Glutamatergic neuron (in vitro differentiated cells): ENCODE results near the gene CRYBG3. TPM values are rescaled to one million over a fixed set of nuclear protein-coding genes. Genes with fewer than 3 reads are reported as not detected.

Experiments
- DNase-seq: peaks from one replicate; pipeline ENCODE4 v3.0.0; 2022
- H3K27ac Mint-ChIP-seq: one replicate; pipeline ENCODE4 v1.8.0; 2020; ENCODE audit warnings: mild to moderate bottlenecking, mixed read lengths, inconsistent platforms; ENCODE audit not compliant: unreplicated experiment
- H3K27me3 Mint-ChIP-seq: one replicate; pipeline ENCODE4 v1.8.0; 2020; ENCODE audit warnings: mild to moderate bottlenecking, moderate library complexity, mixed read lengths, inconsistent platforms; ENCODE audit not compliant: unreplicated experiment
- H3K36me3 Mint-ChIP-seq: one replicate; pipeline ENCODE4 v1.8.0; 2020; ENCODE audit warnings: mild to moderate bottlenecking, mixed read lengths, inconsistent platforms; ENCODE audit not compliant: unreplicated experiment
- H3K4me1 Mint-ChIP-seq: one replicate; pipeline ENCODE4 v1.8.0; 2020; ENCODE audit warnings: mild to moderate bottlenecking, low read depth, mixed read lengths, inconsistent platforms; ENCODE audit not compliant: unreplicated experiment
- H3K4me3 Mint-ChIP-seq: one replicate; pipeline ENCODE4 v1.8.0; 2020; ENCODE audit warnings: mild to moderate bottlenecking, mixed read lengths, inconsistent platforms; ENCODE audit not compliant: unreplicated experiment
- H3K9me3 Mint-ChIP-seq: one replicate; pipeline ENCODE4 v1.8.0; 2020; ENCODE audit warnings: mild to moderate bottlenecking, moderate library complexity, mixed read lengths, inconsistent platforms; ENCODE audit not compliant: unreplicated experiment
- total RNA-seq: library from RNA; stranded (reverse); fragmentation: NEBNext Ultra II Directional; extraction: Animal tissue kit (Norgen Biotek cat#: 25700); gene quantifications from one replicate; pipeline ENCODE4 v1.2.1, GENCODE V29; 2021; ENCODE audit not compliant: unreplicated experiment
- TF ChIP-seq, protein P1 (sequence below): fragments of 200-600 bp; sonication (generic); IDR thresholded peaks from one replicate; pipeline ENCODE4 v1.5.0; 2021; ENCODE audit not compliant: partially characterized antibody, unreplicated experiment

Gene CRYBG3
- total RNA-seq, 1 donor from 2014 or later: 89.5 TPM

- peaks cover 5% of the 10 kb centered on the region for H3K36me3 Mint-ChIP-seq
- H3K4me3 Mint-ChIP-seq: no peak overlapping the region
- H3K4me1 Mint-ChIP-seq: peaks cover 22% of the 10 kb centered on the region
- no peaks in the 10 kb centered on the region for H3K27me3 Mint-ChIP-seq
- no peaks in the 10 kb centered on the region for H3K9me3 Mint-ChIP-seq
- DNase-seq: no peak
- TF ChIP-seq, protein P1, sequence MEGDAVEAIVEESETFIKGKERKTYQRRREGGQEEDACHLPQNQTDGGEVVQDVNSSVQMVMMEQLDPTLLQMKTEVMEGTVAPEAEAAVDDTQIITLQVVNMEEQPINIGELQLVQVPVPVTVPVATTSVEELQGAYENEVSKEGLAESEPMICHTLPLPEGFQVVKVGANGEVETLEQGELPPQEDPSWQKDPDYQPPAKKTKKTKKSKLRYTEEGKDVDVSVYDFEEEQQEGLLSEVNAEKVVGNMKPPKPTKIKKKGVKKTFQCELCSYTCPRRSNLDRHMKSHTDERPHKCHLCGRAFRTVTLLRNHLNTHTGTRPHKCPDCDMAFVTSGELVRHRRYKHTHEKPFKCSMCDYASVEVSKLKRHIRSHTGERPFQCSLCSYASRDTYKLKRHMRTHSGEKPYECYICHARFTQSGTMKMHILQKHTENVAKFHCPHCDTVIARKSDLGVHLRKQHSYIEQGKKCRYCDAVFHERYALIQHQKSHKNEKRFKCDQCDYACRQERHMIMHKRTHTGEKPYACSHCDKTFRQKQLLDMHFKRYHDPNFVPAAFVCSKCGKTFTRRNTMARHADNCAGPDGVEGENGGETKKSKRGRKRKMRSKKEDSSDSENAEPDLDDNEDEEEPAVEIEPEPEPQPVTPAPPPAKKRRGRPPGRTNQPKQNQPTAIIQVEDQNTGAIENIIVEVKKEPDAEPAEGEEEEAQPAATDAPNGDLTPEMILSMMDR: no peak
- peak overlapping the region; percentile 7 for H3K27ac Mint-ChIP-seq
These were observed 126.7 kb downstream of the CRYBG3 start for GRCh38 chr3:97948351-97949109.

DNA sequence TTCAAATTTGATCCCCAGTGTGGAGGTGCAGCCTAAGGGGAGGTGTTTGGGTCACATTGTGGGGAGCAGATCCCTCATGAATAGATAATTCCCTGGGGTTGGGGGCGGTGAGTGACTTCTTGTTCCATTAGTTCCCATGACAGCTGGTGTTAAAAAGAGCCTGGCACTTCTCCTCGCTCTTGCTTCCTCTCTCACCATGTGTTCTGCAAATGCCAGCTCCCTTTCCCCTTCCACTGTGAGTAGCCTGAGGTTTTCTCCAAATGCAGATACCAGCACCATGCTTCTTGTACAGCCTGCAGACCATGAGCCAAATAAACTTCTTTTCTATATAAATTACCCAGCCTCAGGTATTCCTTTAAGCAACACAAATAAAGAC is 127.3 kb downstream of the CRYBG3 start:
- H3K4me1 Mint-ChIP-seq: peaks cover 22% of the 10 kb centered on the region
- H3K9me3 Mint-ChIP-seq: no peaks in the 10 kb centered on the region
- H3K36me3 Mint-ChIP-seq: peaks cover 5% of the 10 kb centered on the region
- TF ChIP-seq, protein P1: no peak
- DNase-seq: no peak
- H3K27ac Mint-ChIP-seq: peak overlapping the region; percentile 14
- H3K4me3 Mint-ChIP-seq: peak overlapping the region; percentile 39
- H3K27me3 Mint-ChIP-seq: no peaks in the 10 kb centered on the region

DNA sequence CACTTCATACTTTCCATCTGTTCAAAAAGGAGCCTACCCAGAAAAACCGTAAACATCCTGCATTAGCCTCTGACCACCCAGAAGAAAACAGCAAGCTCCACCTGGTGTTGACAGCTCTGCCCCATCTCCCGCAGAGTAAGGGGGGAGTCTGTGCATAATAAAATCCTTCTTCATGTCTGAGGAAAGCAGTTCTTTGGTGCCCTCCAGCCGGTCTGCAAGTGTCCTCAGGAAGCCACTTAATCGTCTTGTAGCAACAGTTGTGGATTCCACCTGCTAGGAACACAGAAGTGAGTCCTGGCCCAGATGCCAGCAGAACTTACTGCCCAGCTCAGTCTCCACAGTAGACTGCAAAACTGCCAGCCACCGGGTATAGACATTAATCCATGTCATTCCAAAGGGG is 127.9 kb downstream of the CRYBG3 start:
- no peak overlapping the region for H3K27ac Mint-ChIP-seq
- no peaks in the 10 kb centered on the region for H3K27me3 Mint-ChIP-seq
- peaks cover 5% of the 10 kb centered on the region for H3K36me3 Mint-ChIP-seq
- no peak for DNase-seq
- peaks cover 22% of the 10 kb centered on the region for H3K4me1 Mint-ChIP-seq
- no peak overlapping the region for H3K4me3 Mint-ChIP-seq
- H3K9me3 Mint-ChIP-seq: no peaks in the 10 kb centered on the region
- TF ChIP-seq, protein P1: no peak

DNA sequence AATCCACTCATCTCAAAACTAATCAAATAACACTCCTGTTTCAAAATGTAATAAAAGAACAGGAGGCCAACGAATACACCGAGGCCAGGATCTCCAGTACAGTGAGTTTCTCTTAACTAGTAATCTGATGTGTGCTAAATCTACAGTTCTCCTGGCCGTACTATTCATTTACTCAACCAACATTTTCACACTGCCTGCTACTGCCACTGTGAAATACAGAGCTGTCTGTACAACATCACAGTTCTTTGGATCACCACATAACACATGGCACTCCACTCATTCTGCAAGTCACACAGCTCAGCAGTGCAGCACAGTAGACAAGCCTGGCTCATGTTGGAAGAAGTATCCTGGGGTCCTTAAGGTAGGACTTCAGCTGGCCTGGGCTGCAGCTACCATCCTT is 128.5 kb downstream of the CRYBG3 start:
- Mint-ChIP-seq H3K4me3 (no peak overlapping the region), H3K4me1 (peaks cover 22% of the 10 kb centered on the region), H3K27ac (no peak overlapping the region), H3K27me3 (no peaks in the 10 kb centered on the region), H3K9me3 (no peaks in the 10 kb centered on the region), H3K36me3 (peaks cover 5% of the 10 kb centered on the region)
- TF ChIP-seq, protein P1: no peak
- DNase-seq: no peak

DNA sequence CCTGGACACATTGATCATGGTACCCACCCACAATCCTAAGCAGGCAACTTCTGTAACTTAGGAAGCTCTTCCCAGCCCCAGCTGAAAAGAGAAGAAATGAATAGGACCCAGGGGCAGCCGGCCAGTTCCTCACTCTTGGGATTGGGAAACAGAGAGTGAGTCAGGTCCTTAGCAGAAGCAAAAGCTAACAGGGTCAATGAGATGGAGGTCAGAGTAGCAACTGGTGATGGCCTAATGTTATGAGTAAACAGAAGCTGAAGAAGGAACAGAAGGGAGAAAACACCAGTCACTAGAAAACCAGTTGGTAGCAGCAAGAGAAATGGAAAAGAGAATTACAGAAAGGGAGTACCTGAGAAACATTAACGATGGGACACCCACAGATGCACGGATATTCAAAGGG is 130.5 kb downstream of the CRYBG3 start:
- no peaks in the 10 kb centered on the region for H3K27me3 Mint-ChIP-seq
- TF ChIP-seq, protein P1: no peak
- peaks cover 22% of the 10 kb centered on the region for H3K4me1 Mint-ChIP-seq
- H3K36me3 Mint-ChIP-seq: no peaks in the 10 kb centered on the region
- H3K27ac Mint-ChIP-seq: no peak overlapping the region
- H3K9me3 Mint-ChIP-seq: no peaks in the 10 kb centered on the region
- H3K4me3 Mint-ChIP-seq: no peak overlapping the region
- no peak for DNase-seq
